Stimulated activated naive CD4-positive, alpha-beta T cell treated with Interleukin-2 at 50 U/mL for 16 hours (primary cell): ENCODE results near the gene PREX1.
"Not testable (repeated sequence)": the region's sequence is repeated elsewhere in the genome, so short reads cannot be mapped to it uniquely, and the experiment has no call there.

Experiments used
- DNase-seq: peaks from one replicate; lab custom pipeline; 2025; lab: John Stamatoyannopoulos, UW

PREX1 gene, protein sequence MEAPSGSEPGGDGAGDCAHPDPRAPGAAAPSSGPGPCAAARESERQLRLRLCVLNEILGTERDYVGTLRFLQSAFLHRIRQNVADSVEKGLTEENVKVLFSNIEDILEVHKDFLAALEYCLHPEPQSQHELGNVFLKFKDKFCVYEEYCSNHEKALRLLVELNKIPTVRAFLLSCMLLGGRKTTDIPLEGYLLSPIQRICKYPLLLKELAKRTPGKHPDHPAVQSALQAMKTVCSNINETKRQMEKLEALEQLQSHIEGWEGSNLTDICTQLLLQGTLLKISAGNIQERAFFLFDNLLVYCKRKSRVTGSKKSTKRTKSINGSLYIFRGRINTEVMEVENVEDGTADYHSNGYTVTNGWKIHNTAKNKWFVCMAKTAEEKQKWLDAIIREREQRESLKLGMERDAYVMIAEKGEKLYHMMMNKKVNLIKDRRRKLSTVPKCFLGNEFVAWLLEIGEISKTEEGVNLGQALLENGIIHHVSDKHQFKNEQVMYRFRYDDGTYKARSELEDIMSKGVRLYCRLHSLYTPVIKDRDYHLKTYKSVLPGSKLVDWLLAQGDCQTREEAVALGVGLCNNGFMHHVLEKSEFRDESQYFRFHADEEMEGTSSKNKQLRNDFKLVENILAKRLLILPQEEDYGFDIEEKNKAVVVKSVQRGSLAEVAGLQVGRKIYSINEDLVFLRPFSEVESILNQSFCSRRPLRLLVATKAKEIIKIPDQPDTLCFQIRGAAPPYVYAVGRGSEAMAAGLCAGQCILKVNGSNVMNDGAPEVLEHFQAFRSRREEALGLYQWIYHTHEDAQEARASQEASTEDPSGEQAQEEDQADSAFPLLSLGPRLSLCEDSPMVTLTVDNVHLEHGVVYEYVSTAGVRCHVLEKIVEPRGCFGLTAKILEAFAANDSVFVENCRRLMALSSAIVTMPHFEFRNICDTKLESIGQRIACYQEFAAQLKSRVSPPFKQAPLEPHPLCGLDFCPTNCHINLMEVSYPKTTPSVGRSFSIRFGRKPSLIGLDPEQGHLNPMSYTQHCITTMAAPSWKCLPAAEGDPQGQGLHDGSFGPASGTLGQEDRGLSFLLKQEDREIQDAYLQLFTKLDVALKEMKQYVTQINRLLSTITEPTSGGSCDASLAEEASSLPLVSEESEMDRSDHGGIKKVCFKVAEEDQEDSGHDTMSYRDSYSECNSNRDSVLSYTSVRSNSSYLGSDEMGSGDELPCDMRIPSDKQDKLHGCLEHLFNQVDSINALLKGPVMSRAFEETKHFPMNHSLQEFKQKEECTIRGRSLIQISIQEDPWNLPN (N-terminal part only)

GRCh38 chr20:48827855-48828733 lies at the start of gene PREX1:
PREX1 (minus strand) TSS chr20:48827999; CDS start chr20:48827860, 139 bp downstream.
- DNase-seq, result peak; percentile 78

- no peak for DNase-seq
Observed at GRCh38 chr20:48877304-48877703, 49.5 kb upstream of the PREX1 start.

DNA sequence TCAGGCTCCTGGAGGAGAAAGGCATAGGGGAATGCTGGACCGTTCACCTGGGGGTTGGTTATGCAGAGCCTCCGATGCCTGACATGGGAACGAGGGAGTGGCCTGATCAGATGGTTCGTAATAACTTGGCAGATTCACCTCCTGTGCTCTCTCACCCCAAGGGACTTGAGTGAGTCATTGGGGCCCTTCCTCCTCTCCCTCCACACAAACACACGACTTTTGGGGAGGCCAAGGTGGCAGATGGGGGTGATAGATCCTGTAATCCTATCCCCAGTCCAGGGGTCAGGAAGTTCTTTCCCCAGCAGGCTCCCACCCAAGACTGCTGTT lies 48.1 kb upstream of the PREX1 start:
- no peak for DNase-seq

- no peak for DNase-seq
Observed at GRCh38 chr20:48875233-48875913, 47.6 kb upstream of the PREX1 start.

DNA sequence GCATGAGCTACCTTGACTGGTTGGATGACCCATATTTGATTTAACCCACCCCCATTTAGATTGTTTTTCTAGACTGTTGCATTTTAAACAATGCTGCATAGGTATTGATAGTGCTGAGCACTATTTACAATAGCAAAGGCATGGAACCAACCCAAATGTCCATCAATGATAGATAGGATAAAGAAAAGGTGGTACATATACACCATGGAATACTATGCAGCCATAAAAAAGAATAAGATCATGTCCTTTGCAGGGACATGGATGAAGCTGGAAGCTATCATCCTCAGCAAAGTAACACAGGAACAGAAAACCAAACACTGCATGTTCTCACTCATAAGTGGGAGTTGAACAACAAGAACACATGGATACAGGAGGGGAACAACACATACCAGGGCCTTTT lies 41.6 kb upstream of the PREX1 start:
- not testable (repeated sequence) for DNase-seq

GRCh38 chr20:48866936-48867335 lies 39.1 kb upstream of the PREX1 start:
- DNase-seq, result no peak

- no peak for DNase-seq
Observed at GRCh38 chr20:48864738-48865318, 37.0 kb upstream of the PREX1 start.

GRCh38 chr20:48864254-48864653 lies 36.5 kb upstream of the PREX1 start:
- no peak for DNase-seq

GRCh38 chr20:48862279-48862678 lies 34.5 kb upstream of the PREX1 start:
- DNase-seq, result no peak

DNA sequence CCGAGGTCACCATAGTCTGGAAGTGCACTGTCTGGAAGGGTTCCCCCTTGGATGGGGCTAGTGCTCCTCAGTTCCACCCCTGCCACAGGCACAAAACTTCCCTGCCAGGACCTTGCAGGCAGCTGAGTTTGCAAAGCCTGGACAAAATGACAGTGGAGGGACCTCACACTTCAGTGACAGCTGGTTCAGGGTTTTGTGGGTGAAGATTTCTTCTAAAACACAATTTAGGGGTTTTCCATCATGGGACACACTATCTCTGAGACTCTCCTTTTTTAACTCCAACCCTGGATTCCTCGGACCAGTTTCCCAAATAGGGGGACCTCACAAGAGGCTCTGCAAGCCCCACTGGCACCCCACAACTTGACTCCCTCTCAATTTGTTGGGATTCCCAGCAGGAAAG lies 33.6 kb upstream of the PREX1 start:
- no peak for DNase-seq

DNA sequence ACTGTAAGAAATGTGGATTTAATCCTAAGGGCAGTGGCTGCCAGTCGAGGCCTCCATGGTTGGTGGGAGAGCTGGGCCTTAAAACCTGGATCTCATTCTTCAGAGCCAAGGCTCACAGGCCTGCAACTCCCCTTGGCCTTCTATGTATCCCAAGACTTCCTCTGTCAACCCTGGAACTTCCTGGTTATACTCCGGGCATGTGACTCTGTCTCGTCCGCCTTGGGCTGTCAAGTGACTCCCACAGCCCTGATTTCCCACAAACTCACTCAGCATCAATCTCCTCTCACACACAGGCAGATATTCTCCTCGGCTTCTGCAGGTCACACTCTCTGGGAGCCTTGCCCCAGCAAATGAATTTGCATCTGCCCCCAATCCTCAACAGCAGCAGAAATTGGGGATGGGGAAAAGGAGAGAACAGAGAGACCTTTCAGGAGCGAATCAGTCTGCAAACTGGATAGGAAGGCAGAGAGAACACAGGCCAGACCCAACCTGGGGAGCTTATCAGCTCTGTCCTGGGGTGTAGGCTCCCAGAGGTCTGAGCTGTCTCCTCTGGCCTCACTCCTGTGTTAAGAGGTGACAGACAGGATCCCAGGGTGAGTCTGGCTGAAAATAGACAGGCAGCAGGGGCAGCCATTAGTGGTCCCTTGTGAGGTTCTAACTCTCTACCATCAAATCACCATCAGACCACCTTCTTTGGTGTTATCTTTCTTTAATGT lies 30.4 kb upstream of the PREX1 start:
- DNase-seq, result no peak

DNA sequence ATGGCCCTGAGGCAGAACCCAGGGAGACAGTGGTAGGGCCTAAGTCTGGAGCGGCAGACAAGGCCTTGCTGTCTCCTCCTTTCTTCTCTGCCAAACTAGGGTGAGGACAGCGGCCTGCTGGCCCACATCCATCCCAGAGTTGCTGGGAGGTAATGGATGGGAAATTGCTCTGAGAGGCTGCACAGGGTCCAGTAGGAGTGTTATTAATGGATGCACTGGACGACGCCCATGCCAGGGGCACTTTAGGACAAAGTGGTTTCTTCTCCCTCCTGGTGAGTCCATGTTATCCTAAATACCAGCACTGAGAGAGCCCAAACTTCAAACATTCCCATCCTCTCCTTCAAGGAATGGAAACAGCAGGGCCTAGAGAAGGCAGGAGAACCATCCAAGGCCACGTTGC lies 28.3 kb upstream of the PREX1 start:
- no peak for DNase-seq

DNA sequence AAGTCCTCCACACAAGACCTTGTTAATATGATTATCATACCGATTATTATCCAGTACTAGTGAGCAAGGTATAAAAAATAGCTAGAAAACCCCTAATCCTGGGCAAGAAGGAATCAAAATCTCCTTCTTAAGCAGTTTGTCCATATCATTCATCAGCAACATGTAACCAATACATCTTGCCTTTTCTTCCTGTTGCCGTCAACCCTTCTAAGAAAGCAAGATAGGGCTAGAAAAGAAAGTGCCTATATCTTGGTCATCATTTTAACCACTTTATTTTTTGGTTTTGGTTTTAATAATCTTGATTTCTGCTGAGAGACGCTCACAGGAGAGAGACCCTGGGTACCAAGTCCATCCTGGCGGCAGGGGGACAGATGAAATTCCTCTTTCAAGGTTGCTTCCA lies 27.2 kb upstream of the PREX1 start:
- DNase-seq, result no peak

- DNase-seq, result no peak
Observed at GRCh38 chr20:48852609-48853008, 24.8 kb upstream of the PREX1 start.

- no peak for DNase-seq
Observed at GRCh38 chr20:48851579-48851978, 23.8 kb upstream of the PREX1 start.

- no peak for DNase-seq
Observed at GRCh38 chr20:48850977-48851299, 23.1 kb upstream of the PREX1 start.

- DNase-seq, result no peak
Observed at GRCh38 chr20:48850257-48850976, 22.6 kb upstream of the PREX1 start.

DNA sequence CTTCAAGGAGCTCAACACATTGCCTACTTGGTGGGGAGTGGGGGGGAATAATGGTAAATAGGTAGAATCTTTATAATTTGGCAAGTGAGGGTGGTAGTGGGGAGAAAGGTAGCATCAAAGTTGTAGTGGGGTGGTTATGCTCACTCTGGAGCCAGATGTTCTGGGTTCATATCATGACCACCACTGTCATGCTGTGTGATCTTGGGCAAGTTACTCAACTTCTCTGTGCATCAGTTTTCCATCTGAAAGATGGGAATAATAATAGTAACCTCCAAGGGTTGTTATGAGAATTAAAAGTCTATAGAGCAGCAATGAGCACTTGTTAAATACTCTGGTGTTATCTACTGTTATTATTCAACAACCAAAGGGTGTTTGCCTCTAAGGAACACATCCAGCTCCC lies 22.0 kb upstream of the PREX1 start:
- no peak for DNase-seq

DNA sequence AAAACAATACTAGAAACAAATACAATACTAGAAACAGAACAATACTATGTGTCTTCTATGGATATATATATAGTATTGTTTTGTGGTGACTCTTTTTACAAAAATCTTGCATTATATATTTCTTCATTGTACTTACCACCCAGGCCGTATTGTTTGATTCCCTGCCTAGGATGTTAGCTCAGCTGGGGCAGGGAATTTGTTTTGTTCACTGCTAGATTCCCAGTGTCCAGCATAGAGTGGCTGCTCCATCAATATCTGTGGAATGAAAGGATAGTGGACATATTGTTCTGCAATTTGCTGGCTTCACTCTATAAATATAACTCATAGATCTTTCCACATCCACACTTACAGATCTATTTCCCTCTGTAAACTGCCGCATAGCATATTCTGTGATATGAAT lies 21.5 kb upstream of the PREX1 start:
- no peak for DNase-seq
